HG03196 (cell line): ENCODE results near the gene PASD1.
"Not testable (repeated sequence)": the region's sequence is repeated elsewhere in the genome, so short reads cannot be mapped to it uniquely, and the experiment has no call there.

Experiments used
- ATAC-seq: cut with Tn5 transposase; IDR thresholded peaks from one replicate; pipeline ENCODE4 v1.9.1; 2021; ENCODE audit not compliant: unreplicated experiment

The PASD1 gene, protein sequence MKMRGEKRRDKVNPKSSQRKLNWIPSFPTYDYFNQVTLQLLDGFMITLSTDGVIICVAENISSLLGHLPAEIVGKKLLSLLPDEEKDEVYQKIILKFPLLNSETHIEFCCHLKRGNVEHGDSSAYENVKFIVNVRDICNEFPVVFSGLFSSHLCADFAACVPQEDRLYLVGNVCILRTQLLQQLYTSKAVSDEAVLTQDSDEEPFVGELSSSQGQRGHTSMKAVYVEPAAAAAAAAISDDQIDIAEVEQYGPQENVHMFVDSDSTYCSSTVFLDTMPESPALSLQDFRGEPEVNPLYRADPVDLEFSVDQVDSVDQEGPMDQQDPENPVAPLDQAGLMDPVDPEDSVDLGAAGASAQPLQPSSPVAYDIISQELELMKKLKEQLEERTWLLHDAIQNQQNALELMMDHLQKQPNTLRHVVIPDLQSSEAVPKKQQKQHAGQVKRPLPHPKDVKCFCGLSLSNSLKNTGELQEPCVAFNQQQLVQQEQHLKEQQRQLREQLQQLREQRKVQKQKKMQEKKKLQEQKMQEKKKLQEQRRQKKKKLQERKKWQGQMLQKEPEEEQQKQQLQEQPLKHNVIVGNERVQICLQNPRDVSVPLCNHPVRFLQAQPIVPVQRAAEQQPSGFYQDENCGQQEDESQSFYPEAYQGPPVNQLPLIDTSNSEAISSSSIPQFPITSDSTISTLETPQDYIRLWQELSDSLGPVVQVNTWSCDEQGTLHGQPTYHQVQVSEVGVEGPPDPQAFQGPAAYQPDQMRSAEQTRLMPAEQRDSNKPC

DNA sequence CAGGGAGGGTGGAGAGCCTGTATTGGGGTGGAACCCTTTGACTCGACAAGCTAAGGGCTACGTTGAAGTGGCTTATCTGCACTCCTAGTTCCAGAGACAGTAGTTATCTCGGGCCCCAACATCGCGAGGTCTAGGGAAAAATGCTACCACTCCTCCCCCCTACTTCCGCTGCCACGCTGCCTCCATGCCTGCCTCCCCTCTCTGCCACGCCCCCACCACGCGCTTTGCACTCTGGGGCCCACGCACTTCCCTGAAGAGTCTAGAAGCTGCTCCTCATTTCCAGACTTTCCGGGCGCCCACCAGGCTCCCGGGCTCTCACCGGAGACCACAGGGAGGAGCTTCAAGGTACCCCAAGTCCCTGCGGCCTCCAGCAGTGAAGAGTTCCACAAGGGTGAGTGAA lies at the start of gene PASD1:
TSS of gene PASD1 (plus strand) at position 227 of the 400 bp plus-strand sequence. CDS start 37,879 bp downstream, outside the sequence.
- ATAC-seq: no peak

DNA sequence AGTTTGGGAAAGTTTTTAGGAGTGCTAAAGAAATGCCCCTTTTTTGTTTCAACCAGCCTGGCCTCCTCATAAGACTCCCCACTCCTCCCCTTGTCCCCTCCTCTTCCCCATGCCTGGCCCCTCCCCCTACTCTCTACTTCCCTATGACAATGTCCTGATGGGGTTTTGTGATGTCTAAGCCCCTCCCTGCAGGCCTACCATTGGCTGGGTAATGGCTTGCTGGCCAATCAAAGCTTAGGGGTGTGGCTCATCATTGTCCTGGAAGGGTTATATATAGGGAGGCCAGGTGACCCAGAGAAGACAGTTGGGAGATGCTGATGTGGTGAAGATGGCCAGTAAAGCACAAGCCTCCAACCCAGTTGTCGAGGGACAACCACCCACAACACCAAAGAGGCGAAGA lies 48.2 kb upstream of the PASD1 start:
- ATAC-seq: no peak

DNA sequence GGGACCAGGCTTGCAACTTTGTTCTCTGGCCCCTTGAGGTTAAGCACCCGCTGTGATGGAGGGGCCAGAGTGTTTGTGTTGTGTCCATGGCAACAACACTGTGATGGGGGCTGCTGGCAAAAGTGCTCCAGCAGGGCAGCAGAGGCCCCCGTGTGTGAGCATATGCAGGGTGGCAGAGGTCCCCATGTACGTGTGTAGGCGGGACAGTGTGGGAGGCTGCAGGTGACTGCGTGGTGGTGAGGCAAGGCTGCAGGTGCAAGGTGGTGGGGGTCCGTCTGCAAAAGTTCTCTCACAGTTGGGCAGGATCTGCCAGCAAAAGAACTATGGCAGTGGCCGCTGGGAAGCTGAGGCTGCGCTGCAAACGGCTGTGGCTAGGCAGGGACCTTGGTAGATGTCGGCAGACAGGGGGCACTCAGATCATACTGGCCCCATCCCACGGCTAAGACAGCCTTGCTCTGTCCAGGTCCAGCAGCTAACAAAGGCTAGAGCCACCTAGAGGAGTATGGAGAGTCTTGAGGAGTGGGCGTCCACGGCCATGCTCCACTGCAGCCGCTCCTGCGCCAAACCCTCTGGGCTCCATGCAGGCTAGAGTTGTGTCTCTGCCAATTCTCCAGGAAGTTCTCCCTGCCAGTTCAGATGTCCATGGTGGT lies 46.8 kb upstream of the PASD1 start:
- no peak for ATAC-seq

DNA sequence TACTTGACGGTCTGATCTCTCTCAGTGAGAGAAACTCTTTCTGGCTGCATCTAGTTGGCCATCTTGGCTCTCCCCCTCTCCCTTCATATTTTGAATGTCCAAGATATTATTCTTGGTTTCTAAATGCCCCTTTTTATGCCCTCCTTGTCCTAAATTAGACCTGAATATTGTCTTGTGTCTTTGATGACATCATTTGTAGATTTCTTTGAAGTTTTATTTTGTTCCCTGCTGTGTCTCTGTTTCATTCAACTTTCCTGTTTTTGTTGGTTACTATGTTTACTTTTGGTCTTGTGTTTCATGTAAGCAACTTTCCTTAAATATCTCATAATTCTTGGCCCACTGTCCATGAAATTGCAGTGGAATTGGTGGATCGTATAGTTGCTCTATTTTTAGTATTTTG lies 46.1 kb upstream of the PASD1 start:
- ATAC-seq: no peak

DNA sequence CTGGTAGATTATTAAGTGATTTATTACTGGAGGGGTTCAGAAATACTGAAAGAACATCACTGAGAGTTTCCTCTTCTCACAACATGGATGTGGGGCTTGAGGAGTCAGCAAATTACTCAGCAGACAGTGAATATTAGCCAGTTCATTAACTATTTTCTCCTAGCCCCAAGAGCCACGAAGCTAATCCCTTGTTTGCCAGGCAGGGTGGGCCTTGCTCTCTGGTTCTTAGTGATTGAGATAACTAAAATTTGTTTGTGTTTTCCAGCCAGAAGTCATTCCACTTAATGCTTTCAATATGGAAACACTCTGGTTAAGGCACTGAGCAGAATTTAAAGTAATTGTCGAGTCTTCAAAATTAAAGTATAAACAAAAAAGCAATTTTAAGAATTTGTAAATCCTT lies 40.1 kb upstream of the PASD1 start:
- no peak for ATAC-seq

DNA sequence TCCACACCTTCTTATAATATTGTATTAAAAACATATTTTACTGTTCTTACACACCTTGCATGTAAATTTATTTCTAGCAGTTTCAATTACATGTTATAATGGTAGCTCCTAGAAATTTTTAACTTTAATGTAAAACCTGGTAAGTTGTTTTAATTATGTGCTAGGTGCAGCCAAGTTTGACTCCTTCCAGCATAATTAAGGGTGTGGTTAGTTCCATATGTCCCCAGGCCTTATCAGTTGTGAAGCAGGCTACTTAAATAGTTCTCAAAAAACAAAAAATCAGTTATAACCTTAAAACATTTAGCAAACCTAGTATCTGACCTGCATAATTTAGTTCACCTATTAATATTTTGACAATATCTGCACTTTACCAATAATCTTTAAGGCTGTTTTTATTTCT lies 26.9 kb upstream of the PASD1 start:
- no peak for ATAC-seq

DNA sequence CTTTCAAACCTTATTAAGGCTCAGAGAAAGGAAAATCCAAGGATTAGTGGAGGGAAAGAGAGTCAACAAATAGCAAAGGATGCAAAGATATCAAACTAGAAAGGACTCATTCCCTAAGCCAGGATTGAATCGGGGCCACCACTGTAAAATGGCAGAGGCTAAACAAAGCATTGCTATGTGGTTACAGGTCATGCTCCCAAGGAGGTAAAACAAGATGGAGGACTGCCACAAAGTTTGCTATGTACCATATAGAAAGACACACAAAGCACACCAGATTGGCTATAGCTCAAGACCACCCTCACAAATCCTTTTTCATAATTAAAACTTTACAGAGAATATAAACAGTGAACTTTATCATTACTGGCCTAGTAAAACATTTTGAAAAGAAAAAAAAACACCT lies 25.9 kb upstream of the PASD1 start:
- no peak for ATAC-seq

DNA sequence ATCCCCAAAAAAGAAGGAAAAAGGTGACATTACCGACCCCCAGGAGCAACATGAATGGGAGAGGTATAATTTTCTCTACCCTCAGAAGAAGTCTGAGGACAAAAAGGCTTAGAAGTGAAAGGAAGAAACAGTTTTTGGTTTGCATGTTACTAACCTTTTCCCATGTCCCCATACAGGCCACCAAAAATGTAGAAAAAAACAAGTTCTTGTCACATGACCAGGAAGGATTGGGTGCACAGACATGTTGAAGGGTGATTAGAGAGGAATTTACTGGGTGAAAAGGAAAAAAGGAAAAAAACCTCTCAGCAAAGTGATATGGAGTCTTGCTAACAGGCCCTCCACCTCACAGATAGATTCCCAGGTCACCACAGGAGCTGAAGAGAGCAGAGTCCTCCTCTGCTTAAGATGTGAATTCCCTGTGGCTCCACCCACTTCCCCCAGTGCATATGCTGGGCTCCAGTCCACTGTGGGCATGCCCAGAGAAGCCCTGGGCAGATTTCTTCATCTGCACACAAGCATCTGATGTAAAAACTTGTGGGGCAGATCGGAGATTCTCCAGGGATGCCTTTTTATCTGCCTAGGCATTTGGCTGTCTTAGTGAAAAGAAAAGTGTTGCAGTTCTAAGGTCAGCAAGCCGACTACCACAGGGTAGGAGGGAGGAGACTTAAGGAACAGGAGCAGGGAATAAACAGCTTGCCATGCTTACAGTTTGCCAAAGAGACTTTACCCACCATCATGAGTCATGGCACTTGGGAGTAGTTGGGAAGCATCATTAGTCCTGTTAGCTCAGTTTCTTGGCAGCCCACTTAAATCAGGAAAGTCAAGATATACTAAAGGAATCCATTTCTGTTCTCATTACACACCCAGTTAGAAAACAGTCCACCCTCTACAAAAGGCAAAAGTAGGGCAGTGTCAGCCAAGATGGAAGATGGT lies 25.0 kb upstream of the PASD1 start:
- no peak for ATAC-seq

DNA sequence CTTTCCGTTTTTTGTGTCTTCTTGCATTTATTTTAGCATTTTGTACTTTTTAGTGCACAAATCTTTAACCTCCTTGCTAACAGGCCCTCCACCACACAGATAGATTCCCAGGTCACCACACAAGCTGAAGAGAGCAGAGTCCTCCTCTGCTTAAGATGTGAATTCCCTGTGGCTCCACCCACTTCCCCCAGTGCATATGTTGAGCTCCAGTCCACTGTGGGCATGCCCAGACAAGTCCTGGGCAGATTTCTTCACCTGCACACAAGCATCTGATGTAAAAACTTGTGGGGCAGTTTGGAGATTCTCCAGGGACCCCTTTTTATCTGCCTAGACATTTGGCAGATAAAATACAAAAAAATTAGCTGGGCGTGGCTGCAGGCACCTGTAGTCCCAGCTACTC lies 19.8 kb upstream of the PASD1 start:
- ATAC-seq: no peak

DNA sequence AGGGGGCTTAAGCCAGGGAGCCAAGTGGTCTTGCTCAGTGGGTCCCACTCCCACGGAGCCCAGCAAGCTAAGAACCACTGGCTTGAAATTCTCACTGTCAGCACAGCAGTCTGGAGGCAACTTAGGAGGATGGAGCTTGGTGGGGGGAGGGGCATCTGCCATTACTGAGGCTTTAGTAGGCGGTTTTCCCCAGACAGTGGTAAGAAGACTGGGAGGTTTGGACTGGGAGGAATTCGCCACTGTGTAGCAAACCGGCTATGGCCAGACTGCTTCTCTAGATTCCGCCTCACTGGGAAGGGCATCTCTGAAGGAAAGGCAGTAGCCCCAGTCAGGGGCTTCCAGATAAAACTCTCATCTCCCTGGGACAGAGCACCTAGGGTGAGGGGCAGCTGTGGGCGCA lies 17.2 kb upstream of the PASD1 start:
- ATAC-seq: not testable (repeated sequence)

DNA sequence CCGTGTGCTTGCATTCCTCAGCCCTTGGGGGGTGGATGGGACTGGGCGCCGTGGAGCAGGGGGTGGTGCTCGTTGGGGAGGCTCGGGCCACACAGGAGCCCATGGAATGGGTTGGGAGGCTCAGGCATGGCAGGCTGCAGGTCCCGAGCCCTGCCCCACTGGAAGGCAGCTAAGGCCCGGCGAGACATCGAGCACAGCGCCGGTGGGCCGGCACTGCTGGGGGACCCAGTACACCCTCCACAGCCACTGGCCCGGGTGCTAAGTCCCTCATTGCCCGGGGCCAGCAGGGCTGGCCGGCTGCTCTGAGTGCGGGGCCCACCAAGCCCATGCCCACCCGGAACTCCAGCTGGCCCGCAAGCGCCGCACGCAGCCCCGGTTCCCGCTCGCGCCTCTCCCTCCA lies 12.3 kb upstream of the PASD1 start:
- ATAC-seq: not testable (repeated sequence)

DNA sequence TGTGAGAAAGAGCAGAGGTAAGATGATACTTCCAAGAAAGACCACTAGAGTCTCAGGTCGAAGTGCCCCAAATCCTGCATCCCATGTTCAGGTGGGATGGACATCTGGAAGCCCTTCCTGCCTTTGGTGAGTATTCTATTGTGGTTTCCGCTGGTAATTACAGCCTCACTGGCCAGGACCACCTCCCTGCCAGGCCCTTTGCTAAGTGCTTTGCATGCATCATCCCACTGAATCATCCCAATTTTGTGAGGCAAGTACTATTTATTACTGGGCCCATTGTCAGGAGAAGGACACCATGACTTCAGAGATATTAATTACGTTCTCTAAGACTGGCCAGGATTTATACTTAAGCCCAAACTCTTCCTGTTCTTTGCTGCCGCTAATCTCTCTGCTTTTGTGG lies 10.7 kb upstream of the PASD1 start:
- ATAC-seq: no peak

DNA sequence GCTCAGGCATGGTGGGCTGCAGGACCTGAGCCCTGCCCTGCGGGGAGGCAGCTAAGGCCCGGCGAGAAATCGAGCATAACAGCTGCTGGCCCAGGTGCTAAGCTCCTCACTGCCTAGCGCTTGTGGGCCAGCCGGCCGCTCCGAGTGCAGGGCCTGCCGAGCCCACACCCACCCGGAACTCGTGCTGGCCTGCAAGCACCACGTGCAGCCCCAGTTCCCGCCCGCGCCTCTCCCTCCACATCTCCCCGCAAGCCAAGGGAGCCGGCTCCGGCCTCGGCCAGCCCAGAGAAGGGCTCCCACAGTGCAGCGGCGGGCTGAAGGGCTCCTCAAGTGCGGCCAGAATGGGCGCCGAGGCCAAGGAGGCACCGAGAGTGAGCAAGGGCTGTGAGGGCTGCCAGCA lies 8.2 kb upstream of the PASD1 start:
- not testable (repeated sequence) for ATAC-seq

DNA sequence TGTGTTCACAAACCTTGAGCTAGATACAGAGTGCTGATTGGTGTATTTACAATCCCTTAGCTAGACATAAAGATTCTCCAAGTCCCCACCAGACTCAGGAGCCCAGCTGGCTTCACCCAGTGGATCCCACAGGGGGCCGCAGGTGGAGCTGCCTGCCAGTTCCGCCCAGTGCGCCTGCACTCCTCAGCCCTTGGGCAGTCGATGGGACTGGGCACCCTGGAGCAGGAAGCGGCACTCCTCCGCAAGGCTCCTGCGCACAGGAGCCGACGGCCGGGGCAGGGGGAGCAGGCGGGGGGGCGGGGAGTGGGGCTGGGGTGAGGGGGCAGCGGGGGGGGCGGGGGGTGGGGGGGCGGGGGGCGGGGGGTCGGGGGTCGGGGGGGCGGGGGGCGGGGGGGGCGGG lies 990 bp upstream of the PASD1 start:
- ATAC-seq: not testable (repeated sequence)

DNA sequence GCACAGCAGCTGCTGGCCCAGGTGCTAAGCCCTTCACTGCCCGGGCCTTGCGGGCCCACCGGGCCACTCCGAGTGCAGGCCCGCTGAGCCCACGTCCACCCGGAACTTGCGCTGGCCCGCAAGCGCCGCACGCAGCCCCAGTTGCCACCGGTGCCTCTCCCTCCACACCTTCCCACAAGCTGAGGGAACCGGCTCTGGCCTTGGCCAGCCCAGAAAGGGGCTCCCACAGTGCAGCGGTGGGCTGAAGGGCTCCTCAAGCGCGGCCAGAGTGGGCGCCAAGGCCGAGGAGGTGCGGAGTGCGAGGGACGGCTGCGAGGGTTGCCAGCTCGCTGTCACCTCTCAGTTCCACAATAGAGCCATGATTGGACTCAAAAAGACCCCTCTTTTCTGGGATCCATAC lies 472 bp upstream of the PASD1 start:
- ATAC-seq: not testable (repeated sequence)

DNA sequence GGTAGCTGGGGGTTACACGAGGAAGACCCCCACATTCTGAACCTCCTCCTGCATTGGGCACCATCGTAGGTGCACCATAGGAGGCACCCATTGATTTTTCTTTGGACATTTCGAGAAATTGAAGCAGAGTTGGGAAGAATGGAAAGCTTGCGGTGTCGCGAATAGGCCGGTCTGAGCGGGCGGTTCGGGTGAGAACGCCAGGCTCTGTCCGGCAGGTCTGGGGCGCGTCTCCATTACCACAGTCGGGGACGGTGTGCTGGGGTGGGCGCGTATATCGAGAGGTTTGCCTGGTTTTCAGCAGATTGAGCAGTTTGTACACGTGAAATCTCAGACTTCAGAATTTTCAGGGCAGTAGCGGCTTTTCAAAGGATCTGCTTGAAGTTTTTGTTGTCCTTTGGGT lies 560 bp downstream of the PASD1 start:
- ATAC-seq: no peak

DNA sequence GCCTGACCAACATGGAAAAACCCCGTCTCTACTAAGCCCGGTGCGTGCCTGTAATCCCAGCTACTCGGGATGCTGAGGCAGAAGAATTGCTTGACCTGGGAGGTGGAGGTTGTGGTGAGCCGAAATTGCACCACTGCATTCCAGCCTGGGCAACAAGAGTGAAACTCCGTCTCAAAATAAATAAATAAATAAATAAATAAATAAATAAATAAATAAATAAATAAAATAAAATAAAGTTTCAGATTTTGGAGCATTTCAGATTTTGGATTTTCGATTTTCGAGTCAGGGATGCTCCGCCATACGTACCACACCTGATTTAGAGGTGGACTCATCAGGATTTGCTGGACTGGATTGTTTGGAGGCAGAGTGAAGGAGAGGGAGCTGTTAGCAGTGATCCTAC lies 3.4 kb downstream of the PASD1 start:
- ATAC-seq: not testable (repeated sequence)

DNA sequence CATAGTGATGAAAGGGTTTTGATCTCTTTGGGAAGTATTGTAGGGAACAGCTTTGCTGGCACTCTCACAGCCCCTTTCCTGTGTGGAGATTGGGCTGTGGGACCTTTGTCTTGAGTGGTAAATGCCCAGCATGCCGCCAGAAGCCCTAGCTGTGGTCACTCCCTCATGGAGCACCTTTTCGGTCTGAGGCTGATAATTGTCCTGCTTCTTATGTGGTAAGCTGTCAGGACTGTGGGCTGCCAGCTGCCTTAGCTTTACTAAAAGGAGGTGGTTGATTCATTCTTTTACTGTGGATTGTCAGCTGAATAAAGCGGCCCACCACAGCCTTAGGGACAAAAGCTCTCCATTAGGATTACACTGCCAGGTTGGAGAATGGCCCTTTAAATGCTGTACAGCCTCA lies 7.1 kb downstream of the PASD1 start:
- no peak for ATAC-seq

DNA sequence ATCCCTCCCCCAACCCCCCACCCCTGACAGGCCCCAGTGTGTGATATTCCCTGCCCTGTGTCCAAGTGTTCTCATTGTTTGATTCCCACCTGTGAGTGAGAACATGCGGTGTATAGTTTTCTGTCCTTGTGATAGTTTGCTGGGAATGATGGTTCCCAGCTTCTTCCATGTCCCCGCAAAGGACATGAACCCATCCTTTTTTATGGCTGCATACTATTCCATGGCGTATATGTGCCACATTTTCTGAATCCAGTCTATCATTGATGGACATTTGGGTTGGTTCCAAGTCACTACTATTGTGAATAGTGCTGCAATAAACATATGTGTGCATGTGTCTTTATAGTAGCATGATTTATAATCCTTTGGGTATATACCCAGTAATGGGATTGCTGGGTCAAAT lies 29.9 kb downstream of the PASD1 start:
- not testable (repeated sequence) for ATAC-seq

DNA sequence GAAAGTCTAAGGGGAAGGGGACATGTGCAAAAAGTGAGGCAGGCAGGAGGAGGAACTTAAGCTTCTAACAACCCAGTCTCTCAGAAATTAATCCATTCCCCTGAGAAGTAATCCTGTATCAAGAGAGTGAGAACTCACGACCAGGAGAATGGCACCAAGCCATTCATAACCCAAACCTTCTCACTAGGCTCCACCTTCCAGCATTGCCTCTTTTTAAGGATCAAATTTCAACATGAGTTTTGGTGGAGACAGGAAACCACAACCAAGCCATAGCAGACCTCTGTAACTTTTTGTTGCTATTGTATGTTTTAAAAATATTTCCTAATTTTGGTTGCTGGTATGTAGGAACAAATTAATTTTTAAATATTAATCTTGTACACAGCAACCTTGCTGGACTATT lies 32.8 kb downstream of the PASD1 start:
- ATAC-seq: no peak

DNA sequence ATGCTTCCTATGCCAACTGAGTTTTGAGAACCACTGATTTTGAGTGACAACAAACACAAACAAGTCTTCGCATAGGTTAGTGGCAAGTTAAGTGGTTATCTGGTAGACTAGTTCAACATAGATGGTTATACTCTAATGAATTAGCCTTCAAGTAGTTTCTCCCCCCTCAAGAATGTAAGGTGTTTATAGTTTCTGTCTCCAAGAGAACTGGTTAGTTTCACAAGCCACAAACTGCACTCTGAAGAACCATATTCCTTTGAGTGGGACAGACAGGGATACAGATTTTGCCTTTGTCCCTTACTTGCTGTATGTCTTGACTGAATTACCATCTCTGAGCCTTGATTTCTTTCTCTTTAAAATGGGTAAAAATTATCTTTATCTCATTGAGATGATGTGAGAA lies 41.5 kb downstream of the PASD1 start:
- ATAC-seq: no peak
